GM10266 (cell line): ENCODE data around the gene CLNS1A.
"Not testable (repeated sequence)": the region's sequence is repeated elsewhere in the genome, so short reads cannot be mapped to it uniquely, and the experiment has no call there.

Experiments
- DNase-seq: peaks from one replicate; pipeline ENCODE4 v3.0.0; 2012; ENCODE audit errors: extremely low spot score
- TF ChIP-seq, protein P1 (sequence below): IDR thresholded peaks from 2 replicates; pipeline ENCODE4 v1.5.1; 2012; ENCODE audit warnings: mild to moderate bottlenecking, low read depth; ENCODE audit not compliant: control insufficient read depth, insufficient read depth; ENCODE audit errors: missing control alignments

CLNS1A gene

DNA sequence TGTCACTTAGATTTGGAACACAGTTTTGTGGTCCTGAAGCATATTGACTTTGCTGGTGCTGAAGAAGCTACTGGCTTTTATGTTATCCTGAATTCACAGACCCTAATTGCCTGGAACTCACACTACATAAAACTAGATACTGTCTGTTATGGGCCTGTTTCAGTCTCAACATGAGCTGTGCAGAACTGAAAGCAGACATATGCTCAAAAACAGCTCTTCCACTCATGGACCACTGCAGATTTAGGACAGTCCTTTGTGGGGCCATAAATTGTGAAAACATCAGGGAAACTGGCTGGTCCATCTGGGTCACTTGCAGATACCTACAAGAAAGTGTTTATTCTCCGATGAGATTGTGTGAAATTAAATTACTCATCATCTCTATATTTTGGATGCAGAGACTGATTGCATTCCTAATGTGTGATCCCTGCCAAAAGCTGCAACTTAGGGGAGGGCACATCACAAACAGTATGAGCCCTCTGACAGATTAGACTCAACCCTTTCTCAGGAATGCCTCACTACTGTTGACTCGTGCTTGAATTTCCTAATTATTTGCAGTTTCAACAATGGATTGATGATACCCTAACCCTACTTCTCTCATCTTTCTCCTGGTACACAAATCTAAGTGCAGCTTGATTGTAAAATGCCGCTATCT is 10.2 kb upstream of the CLNS1A start:
- TF ChIP-seq, protein P1, sequence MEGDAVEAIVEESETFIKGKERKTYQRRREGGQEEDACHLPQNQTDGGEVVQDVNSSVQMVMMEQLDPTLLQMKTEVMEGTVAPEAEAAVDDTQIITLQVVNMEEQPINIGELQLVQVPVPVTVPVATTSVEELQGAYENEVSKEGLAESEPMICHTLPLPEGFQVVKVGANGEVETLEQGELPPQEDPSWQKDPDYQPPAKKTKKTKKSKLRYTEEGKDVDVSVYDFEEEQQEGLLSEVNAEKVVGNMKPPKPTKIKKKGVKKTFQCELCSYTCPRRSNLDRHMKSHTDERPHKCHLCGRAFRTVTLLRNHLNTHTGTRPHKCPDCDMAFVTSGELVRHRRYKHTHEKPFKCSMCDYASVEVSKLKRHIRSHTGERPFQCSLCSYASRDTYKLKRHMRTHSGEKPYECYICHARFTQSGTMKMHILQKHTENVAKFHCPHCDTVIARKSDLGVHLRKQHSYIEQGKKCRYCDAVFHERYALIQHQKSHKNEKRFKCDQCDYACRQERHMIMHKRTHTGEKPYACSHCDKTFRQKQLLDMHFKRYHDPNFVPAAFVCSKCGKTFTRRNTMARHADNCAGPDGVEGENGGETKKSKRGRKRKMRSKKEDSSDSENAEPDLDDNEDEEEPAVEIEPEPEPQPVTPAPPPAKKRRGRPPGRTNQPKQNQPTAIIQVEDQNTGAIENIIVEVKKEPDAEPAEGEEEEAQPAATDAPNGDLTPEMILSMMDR = no peak
- DNase-seq = no peak

DNA sequence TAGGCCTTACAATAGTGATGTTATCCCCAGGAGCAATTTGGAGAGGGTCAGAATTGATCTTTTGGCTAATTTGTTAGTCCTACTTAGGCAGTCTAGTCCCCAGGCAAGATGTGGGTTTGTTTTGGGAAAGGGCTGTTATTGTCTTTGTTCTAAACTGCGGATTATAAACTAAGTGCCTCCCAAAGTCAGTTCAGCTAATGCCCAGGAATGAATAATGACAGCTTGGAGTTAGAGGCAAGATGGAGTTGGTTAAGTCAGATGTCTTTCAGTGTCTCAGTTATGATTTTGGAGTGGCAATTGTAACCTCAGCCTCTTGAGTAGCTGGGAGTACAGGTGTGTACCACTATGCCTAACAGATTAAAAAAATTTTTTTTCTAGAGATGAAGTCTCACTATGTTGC is 7.3 kb upstream of the CLNS1A start:
- TF ChIP-seq, protein P1 = no peak
- DNase-seq = no peak

DNA sequence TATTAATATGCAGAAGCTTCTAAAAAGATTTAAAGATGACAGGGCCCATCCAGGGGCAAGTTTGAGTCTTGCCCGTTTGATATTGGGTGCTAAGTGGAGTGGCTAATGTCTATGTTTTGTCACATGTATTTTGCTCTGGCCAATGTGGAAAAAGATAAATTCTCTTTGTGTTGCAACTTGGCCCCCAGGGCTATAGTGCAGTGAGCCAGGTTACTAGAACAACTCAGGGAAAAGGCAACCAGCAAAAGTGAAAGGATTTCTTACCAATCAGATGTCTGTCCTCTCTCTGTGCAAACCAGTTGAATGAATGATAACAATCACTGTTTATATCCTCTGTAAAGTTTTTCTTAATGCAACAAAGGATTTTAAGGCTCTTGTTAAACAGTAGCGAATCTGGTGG is 4.6 kb upstream of the CLNS1A start:
- TF ChIP-seq, protein P1 = no peak
- no peak for DNase-seq

DNA sequence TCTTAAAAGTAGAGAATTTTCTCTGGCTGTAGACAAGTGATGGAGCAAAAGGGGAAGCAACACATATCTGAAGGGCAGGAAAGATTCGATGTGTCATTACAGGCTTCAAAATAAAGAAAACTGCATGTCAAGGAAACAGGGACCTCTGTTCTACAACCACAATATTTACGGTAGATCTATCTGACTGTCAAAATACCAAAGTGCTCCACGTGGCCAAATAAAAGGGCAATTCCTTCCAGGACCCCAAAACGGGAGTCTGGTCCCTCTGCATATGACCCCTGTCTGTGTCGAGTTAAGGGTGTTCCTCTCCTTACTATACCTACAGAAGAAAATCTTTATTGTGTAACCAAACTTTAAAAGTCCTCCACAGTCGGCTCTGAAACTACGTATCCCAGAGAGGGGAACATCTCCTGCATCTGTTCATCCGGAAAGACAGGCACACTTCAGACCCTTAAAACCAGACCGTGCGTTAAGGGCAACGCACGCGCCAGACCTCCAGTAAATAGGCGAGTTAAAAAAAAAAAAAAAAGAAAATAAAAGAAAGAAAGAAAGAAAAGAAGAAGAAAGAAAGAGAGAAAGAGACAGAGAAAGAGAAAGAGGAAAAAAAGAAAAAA is 756 bp downstream of the CLNS1A start:
- DNase-seq = no peak

DNA sequence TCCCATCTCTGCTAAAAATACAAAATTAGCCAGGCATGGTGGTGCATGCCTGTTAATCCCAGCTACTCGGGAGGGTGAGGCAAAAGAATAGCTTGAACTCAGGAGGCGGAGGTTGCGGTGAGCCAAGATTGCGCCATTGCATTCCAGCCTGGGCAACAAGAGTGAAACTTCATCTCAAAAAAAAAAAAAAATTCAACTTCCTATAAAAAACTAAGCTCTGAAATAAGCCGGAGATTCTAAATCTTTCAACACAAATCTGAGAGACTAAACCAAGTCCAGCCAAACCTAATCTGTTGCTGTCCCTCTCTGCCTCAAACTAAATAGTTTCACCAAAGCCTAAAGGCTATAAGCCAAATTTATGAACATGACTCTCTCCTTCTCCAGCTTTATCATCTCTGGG is 3.7 kb downstream of the CLNS1A start:
- not testable (repeated sequence) for DNase-seq

More for the DNA sequence above, 756 bp downstream of the CLNS1A start:
- TF ChIP-seq, protein P1 = no peak

DNA sequence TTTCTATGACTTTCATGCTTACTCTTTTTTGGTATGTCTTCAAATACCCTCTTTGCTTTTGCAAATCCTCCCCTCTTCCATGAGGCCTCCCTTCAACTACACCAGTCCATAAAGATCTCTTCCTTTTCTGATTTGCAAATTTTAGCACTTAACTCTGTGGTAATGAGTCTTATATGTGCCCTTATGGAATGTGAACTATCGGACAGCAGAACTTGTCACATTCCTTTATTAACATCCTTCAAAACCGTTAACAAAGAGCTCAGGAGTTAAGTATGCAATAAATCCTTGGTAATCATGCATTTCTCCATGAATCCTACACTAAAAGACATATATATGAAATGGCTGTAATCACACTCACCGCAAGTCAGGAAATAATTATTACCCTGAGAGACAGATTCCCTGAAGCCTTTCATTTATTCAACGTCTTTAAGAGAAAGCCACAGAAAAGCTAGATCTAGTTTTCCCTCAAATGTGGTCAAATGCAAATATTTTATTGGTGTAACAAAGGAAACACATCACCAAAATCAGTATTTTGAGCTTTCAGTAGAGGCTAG is 7.4 kb downstream of the CLNS1A start:
- TF ChIP-seq, protein P1 = no peak
- DNase-seq = no peak

DNA sequence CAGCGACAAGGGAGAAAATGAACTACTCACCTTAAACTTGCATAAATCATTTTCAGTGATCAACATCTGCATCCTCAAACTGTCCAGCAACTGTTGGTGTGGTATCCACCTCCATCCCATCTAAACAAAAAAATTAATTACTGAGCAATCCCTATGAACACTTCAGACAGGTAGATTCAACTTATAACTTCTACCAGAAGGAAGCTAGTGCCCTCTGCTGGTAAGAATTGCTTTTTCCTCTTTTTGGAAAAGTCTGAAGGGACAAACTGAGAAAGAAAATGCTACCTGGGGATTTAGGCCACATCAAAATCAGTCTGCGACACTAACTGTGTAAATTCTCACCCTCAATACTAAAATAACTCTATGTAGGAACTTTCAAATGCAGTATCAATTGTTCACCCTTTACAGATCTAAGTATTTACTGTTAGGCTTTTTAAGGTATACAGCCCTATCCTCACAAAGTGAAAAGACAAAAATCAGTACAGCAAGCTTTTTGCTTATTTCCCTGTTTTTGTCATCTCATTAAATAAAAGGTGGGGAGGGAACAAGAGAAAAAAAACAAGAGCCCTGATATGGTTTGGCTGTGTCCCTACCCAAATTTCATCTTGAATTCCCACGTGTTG is 17.9 kb downstream of the CLNS1A start:
- no peak for DNase-seq

More for the DNA sequence above, 17.9 kb downstream of the CLNS1A start:
- TF ChIP-seq, protein P1 = peak; percentile 61
